H9 (cell line): ENCODE measurements around the gene INTS7. TPM values are rescaled to one million over a fixed set of nuclear protein-coding genes. Genes with fewer than 3 reads are reported as not detected.

Experiments used
- DNase-seq: peaks from one replicate; pipeline ENCODE4 v3.0.0-alpha.2; 2017
- H2AFZ ChIP-seq: one replicate; pipeline ENCODE4 v1.6.1; 2013; ENCODE audit warnings: mild to moderate bottlenecking, low read length, control low read depth, moderate library complexity
- H2AK5ac ChIP-seq: 2 replicates; pipeline ENCODE4 v1.6.1; 2013; ENCODE audit warnings: low read length, control low read depth, mixed read lengths; ENCODE audit not compliant: insufficient read length
- H2BK120ac ChIP-seq: one replicate; pipeline ENCODE4 v1.6.1; 2013; ENCODE audit warnings: low read depth, mild to moderate bottlenecking, low read length, control low read depth, inconsistent platforms; ENCODE audit not compliant: poor library complexity, severe bottlenecking
- H2BK12ac ChIP-seq: 2 replicates; pipeline ENCODE4 v1.6.1; 2013; ENCODE audit warnings: low read length, control low read depth, mixed read lengths, low read depth; ENCODE audit not compliant: insufficient read length
- H2BK15ac ChIP-seq: 2 replicates; pipeline ENCODE4 v1.6.1; 2013; ENCODE audit warnings: low read depth, low read length, control low read depth
- H2BK20ac ChIP-seq: one replicate; pipeline ENCODE4 v1.6.1; 2013; ENCODE audit warnings: low read depth, mild to moderate bottlenecking, low read length, control low read depth, inconsistent platforms; ENCODE audit not compliant: poor library complexity, severe bottlenecking
- H2BK5ac ChIP-seq: 2 replicates; pipeline ENCODE4 v1.6.1; 2013; ENCODE audit warnings: low read length, control low read depth, mixed read lengths; ENCODE audit not compliant: insufficient read length
- H3K14ac ChIP-seq: 2 replicates; pipeline ENCODE4 v1.6.1; 2013; ENCODE audit warnings: low read length, control low read depth; ENCODE audit not compliant: insufficient read depth
- H3K18ac ChIP-seq: 2 replicates; pipeline ENCODE4 v1.6.1; 2013; ENCODE audit warnings: low read depth, mild to moderate bottlenecking, mixed read lengths, low read length, control low read depth; ENCODE audit not compliant: insufficient read length
- H3K23ac ChIP-seq: 2 replicates; pipeline ENCODE4 v1.6.1; 2013; ENCODE audit warnings: low read length, control low read depth, mixed read lengths, low read depth; ENCODE audit not compliant: insufficient read length
- H3K23me2 ChIP-seq: 2 replicates; pipeline ENCODE4 v1.6.1; 2013; ENCODE audit warnings: low read depth, mild to moderate bottlenecking, mixed read lengths, low read length, control low read depth; ENCODE audit not compliant: insufficient read length, poor library complexity, severe bottlenecking
- H3K27ac ChIP-seq: 2 replicates; pipeline ENCODE4 v1.5.1; 2013; ENCODE audit warnings: low read length, control low read depth, mixed read lengths, low read depth; ENCODE audit not compliant: insufficient read length
- H3K27me3 ChIP-seq: 2 replicates; pipeline ENCODE4 v1.6.1; 2013; ENCODE audit warnings: low read length, control low read depth, inconsistent platforms; ENCODE audit not compliant: insufficient read depth
- H3K4ac ChIP-seq: 2 replicates; pipeline ENCODE4 v1.6.1; 2013; ENCODE audit warnings: low read depth, mild to moderate bottlenecking, control low read depth, inconsistent platforms, low read length, moderate library complexity
- H3K4me1 ChIP-seq: 2 replicates; pipeline ENCODE4 v1.6.1; 2013; ENCODE audit warnings: low read length, control low read depth, inconsistent platforms; ENCODE audit not compliant: insufficient read depth
- H3K4me2 ChIP-seq: 2 replicates; pipeline ENCODE4 v1.6.1; 2013; ENCODE audit warnings: low read length, control low read depth, mixed read lengths; ENCODE audit not compliant: insufficient read length, insufficient read depth
- H3K56ac ChIP-seq: 2 replicates; pipeline ENCODE4 v1.6.1; 2013; ENCODE audit warnings: low read depth, mild to moderate bottlenecking, mixed read lengths, low read length, control low read depth; ENCODE audit not compliant: insufficient read length
- H3K79me1 ChIP-seq: 2 replicates; pipeline ENCODE4 v1.6.1; 2013; ENCODE audit warnings: low read depth, mild to moderate bottlenecking, moderate library complexity, low read length, control low read depth, inconsistent platforms; ENCODE audit not compliant: insufficient read depth, poor library complexity, severe bottlenecking
- H3K79me2 ChIP-seq: 2 replicates; pipeline ENCODE4 v1.6.1; 2013; ENCODE audit warnings: low read length, control low read depth, inconsistent platforms; ENCODE audit not compliant: insufficient read depth
- H3K9ac ChIP-seq: 2 replicates; pipeline ENCODE4 v1.6.1; 2013; ENCODE audit warnings: low read length, control low read depth, mixed read lengths; ENCODE audit not compliant: insufficient read length; ENCODE audit errors: extremely low read depth
- H3K9me3 ChIP-seq: one replicate; pipeline ENCODE4 v1.6.1; 2013; ENCODE audit warnings: low read depth, low read length, inconsistent platforms; ENCODE audit not compliant: control insufficient read depth
- H3T11ph ChIP-seq: one replicate; pipeline ENCODE4 v1.6.1; 2013; ENCODE audit warnings: mild to moderate bottlenecking, low read length, control low read depth, inconsistent platforms
- H4K20me1 ChIP-seq: one replicate; pipeline ENCODE4 v1.6.1; 2013; ENCODE audit not compliant: control insufficient read depth, insufficient read length, insufficient read depth
- H4K5ac ChIP-seq: 2 replicates; pipeline ENCODE4 v1.6.1; 2013; ENCODE audit warnings: low read depth, mild to moderate bottlenecking, mixed read lengths, low read length, control low read depth; ENCODE audit not compliant: insufficient read length
- H4K8ac ChIP-seq: replicated peaks from 2 replicates; pipeline ENCODE4 v1.6.1; 2013; ENCODE audit warnings: low read length, control low read depth, mixed read lengths, low read depth; ENCODE audit not compliant: insufficient read length
- H4K91ac ChIP-seq: 2 replicates; pipeline ENCODE4 v1.6.1; 2013; ENCODE audit warnings: low read depth, mild to moderate bottlenecking, moderate library complexity, mixed read lengths, low read length, control low read depth; ENCODE audit not compliant: insufficient read length
- H3K27ac Mint-ChIP-seq, 3 experiments: 2 replicates in 2 of 3; 3 replicates in 1 of 3; pipeline ENCODE4 v1.8.0; 2020 to 2021; ENCODE audit warnings: mixed read lengths in 3 of 3, mild to moderate bottlenecking in 1 of 3, moderate library complexity in 1 of 3
- H3K27me3 Mint-ChIP-seq: 2 replicates; pipeline ENCODE4 v1.8.0; 2021; ENCODE audit warnings: low read depth, mild to moderate bottlenecking, moderate library complexity, mixed read lengths
- H3K36me3 Mint-ChIP-seq, 3 experiments: 2 replicates in 2 of 3; 3 replicates in 1 of 3; pipeline ENCODE4 v1.8.0; 2020 to 2021; ENCODE audit warnings: low read depth in 3 of 3, mixed read lengths in 3 of 3; ENCODE audit not compliant: insufficient read depth in 1 of 3
- H3K4me1 Mint-ChIP-seq, 2 experiments: 2 replicates each; pipeline ENCODE4 v1.8.0; 2020; ENCODE audit warnings: mixed read lengths in 2 of 2
- H3K4me3 Mint-ChIP-seq, 2 experiments: 2 replicates in 1 of 2; 3 replicates in 1 of 2; pipeline ENCODE4 v1.8.0; 2020 to 2021; ENCODE audit warnings: mild to moderate bottlenecking in 2 of 2, mixed read lengths in 2 of 2, moderate library complexity in 1 of 2
- H3K9me3 Mint-ChIP-seq, 2 experiments: 2 replicates in 1 of 2; 3 replicates in 1 of 2; pipeline ENCODE4 v1.8.0; 2020; ENCODE audit warnings: mild to moderate bottlenecking in 2 of 2, mixed read lengths in 2 of 2, moderate library complexity in 1 of 2
- CTCF ChIP-seq: fragments of 200-600 bp; sonication (generic); conservative IDR thresholded peaks from 3 replicates; pipeline ENCODE4 v1.8.0; 2021; ENCODE audit warnings: antibody characterized with exemption, mild to moderate bottlenecking
- WGBS: extraction: QIAGEN DNeasy Blood & Tissue Kit; methylation state at CpG from one replicate; pipeline ENCODE4 v1.1.7; 2013; ENCODE audit warnings: missing lambda C conversion rate, low lambda C conversion rate, mixed read lengths; ENCODE audit not compliant: insufficient read length; ENCODE audit errors: extremely low coverage; 5-methylcytosine and 5-hydroxymethylcytosine counted together
- total RNA-seq: library from RNA; stranded (reverse); gene quantifications from 2 replicates; pipeline ENCODE4 v1.2.1, GENCODE V29; 2021

The INTS7 gene
- total RNA-seq, 1 experiment from 2014 or later: 32.3 TPM

GRCh38 chr1:211985556-211986264 lies 49.6 kb downstream of the INTS7 start:
- H3K4me1 Mint-ChIP-seq: no peaks in the 10 kb centered on the region
- H3K4me2 ChIP-seq: no peak overlapping the region
- H3K4me3 Mint-ChIP-seq: no peak overlapping the region
- no peaks in the 10 kb centered on the region for H3K9me3 ChIP-seq
- no peak overlapping the region for H2BK120ac ChIP-seq
- no peak overlapping the region for H4K5ac ChIP-seq
- no peak for DNase-seq
- H3K18ac ChIP-seq: no peak overlapping the region
- H3K27me3 ChIP-seq: no peaks in the 10 kb centered on the region
- no peaks in the 10 kb centered on the region for H3K23me2 ChIP-seq
- H2AK5ac ChIP-seq: no peak overlapping the region
- WGBS: no CpG with 5 or more reads among the region's 4 CpGs
- H3K79me1 ChIP-seq: no peaks in the 10 kb centered on the region
- H4K8ac ChIP-seq: no peak overlapping the region
- no peak overlapping the region for H4K91ac ChIP-seq
- H3K9ac ChIP-seq: no peak overlapping the region
- no peaks in the 10 kb centered on the region for H3K4me1 ChIP-seq
- H3K9me3 Mint-ChIP-seq: no peaks in the 10 kb centered on the region
- H3K56ac ChIP-seq: no peak overlapping the region
- TF ChIP-seq CTCF: no peak
- H3K27me3 Mint-ChIP-seq: no peaks in the 10 kb centered on the region
- H3K4ac ChIP-seq: no peak overlapping the region
- no peak overlapping the region for H3K27ac Mint-ChIP-seq
- H3K27ac ChIP-seq: no peak overlapping the region
- no peak overlapping the region for H3K23ac ChIP-seq
- H3K36me3 Mint-ChIP-seq: peaks cover 0 to 26% (median 6%) of the 10 kb centered on the region in 3 experiments; a peak in 5 of 7 replicates
- H3K14ac ChIP-seq: no peak overlapping the region
- no peak overlapping the region for H2BK5ac ChIP-seq
- no peak overlapping the region for H3T11ph ChIP-seq
- H4K20me1 ChIP-seq: no peaks in the 10 kb centered on the region
- no peak overlapping the region for H2BK15ac ChIP-seq
- no peaks in the 10 kb centered on the region for H3K79me2 ChIP-seq
- H2AFZ ChIP-seq: no peak overlapping the region
- H2BK12ac ChIP-seq: no peak overlapping the region
- no peak overlapping the region for H2BK20ac ChIP-seq
